Thyroid gland (tissue), 4 donors: Measurements from ENCODE around the gene PFKFB1. TPM values are rescaled to one million over a fixed set of nuclear protein-coding genes. Genes with fewer than 3 reads are reported as not detected.
A peak's percentile ranks its signal among the peaks of the same experiment; 100 is the strongest.

Experiments used
- DNase-seq, 2 donors: peaks; one replicate each; pipeline ENCODE4 v3.0.0-alpha.2; 2019
- H3K27ac ChIP-seq, 3 donors: fragments of 200-600 bp; sonication (generic); 1 replicate in 2 of 3; 2 replicates in 1 of 3; pipeline ENCODE4 v1.5.1; 2016 to 2019; ENCODE audit warnings: mild to moderate bottlenecking in 1 of 3, moderate library complexity in 1 of 3
- H3K27me3 ChIP-seq: fragments of 200-600 bp; sonication (generic); one replicate; pipeline ENCODE4 v1.5.1; 2019
- H3K36me3 ChIP-seq, 2 donors: fragments of 200-600 bp; sonication (generic); one replicate each; pipeline ENCODE4 v1.5.1; 2016 to 2019
- H3K4me1 ChIP-seq, 2 donors: fragments of 200-600 bp; sonication (generic); one replicate each; pipeline ENCODE4 v1.5.1; 2017 to 2019
- H3K4me3 ChIP-seq, 3 donors: fragments of 200-600 bp; sonication (generic); replicated peaks in 1 of 3; 1 replicate in 2 of 3; 2 replicates in 1 of 3; pipeline ENCODE4 v1.5.1; 2016; ENCODE audit warnings: mild to moderate bottlenecking in 1 of 3
- H3K9me3 ChIP-seq: fragments of 200-600 bp; sonication (generic); one replicate; pipeline ENCODE4 v1.5.1; 2017
- CTCF ChIP-seq, 6 experiments: fragments of 200-600 bp in 3 of 6; fragments of 450-650 bp in 3 of 6; sonication (generic) in 3 of 6; IDR thresholded peaks; one replicate each; pipeline ENCODE4 v1.5.1; 2016 to 2019; ENCODE audit warnings: antibody characterized with exemption in 6 of 6, mild to moderate bottlenecking in 2 of 6, inconsistent platforms in 1 of 6, moderate library complexity in 1 of 6
- POLR2A ChIP-seq, 2 donors: fragments of 450-650 bp; IDR thresholded peaks; one replicate each; pipeline ENCODE4 v1.6.1; 2017; ENCODE audit warnings: antibody characterized with exemption in 2 of 2, mild to moderate bottlenecking in 2 of 2, moderate library complexity in 1 of 2
- WGBS, 2 donors: methylation state at CpG; one replicate each; pipeline ENCODE4 v1.1.5; 2017; 5-methylcytosine and 5-hydroxymethylcytosine counted together
- intact Hi-C: fragments of 100-400 bp; cut with DNase I; formaldehyde crosslinking; loops from one replicate; pipeline ENCODE4 v1.15.1; 2023
- total RNA-seq, 4 donors: library from RNA; depleted of rRNA; stranded (reverse); fragments of >200 nt; gene quantifications; one replicate each; pipeline ENCODE4 v1.2.3, GENCODE V29; 2016

Gene PFKFB1
- total RNA-seq, 4 donors from 2014 or later, result 0.56 to 1.3 (median 0.93) TPM

DNA sequence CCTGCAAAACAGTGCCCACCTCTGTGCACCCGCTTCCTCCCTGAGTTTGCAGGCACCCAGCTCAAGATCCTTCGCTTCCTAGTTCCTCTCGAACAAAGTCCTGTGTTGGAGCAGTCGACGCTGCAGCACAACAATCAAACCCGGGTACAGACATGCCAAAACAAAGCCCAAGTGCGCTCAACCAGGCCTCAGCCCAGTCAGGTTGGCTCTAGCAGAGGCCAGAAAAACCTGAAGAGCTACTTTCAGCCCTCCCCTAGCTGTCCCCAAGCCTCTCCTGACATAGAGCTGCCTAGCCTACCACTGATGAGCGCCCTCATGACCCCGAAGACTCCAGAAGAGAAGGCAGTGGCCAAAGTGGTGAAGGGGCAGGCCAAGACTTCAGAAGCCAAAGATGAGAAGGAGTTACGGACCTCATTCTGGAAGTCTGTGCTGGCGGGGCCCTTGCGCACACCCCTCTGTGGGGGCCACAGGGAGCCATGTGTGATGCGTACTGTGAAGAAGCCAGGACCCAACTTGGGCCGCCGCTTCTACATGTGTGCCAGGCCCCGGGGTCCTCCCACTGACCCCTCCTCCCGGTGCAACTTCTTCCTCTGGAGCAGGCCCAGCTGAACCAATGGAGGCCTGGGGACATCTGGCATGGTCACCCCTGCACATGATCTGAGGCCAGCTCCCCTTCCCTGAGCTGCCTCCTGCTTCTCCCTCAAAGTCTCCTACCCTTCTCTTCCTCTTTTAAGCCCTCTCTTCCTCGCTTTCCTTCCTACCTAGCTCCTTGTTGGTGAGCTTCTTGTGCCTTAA is 13.0 kb upstream of the PFKFB1 start:
- Histone ChIP-seq H3K27me3 (no peaks in the 10 kb centered on the region), H3K27ac (no peak overlapping the region), H3K4me3 (no peak overlapping the region), H3K36me3 (peaks cover 0 to 9% of the 10 kb centered on the region in 2 donors), H3K9me3 (no peaks in the 10 kb centered on the region), H3K4me1 (no peaks in the 10 kb centered on the region)
- intact Hi-C loops, result loop anchor here (10.0 kb wide), 1 partner anchor 192 kb away; no protein-coding TSS in a partner anchor
- 94 to 96% methylated on average over 8 to 17 of the region's 18 CpGs for WGBS, 2 donors
- no peak for DNase-seq
- TF ChIP-seq POLR2A (IDR thresholded peaks at IDR 0.05) (no peak), CTCF (IDR thresholded peaks at IDR 0.05) (no peak)

DNA sequence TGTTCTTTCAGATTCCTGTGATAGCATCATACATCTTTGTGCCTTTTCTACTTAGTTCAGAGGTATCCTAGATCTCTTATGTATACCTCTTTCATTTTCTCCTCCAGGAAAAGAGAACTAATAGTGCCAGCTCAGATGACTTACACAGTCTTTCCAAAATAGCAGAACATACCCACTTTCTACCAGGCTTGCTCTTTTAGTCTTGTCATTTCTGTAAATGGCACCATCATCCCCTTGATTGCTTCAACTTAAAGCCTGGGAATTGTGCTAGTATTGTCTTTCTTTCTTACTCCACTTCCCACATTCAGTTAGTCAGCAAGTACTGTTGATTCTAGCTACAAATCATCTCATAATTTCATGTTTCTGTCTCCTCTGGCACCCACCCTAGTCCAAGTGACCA is 11.3 kb upstream of the PFKFB1 start:
- intact Hi-C loops, result loop anchor here (10.0 kb wide), 1 partner anchor 190 kb away; no protein-coding TSS in a partner anchor
- Histone ChIP-seq H3K27ac (no peak overlapping the region), H3K27me3 (no peaks in the 10 kb centered on the region), H3K9me3 (no peaks in the 10 kb centered on the region), H3K36me3 (peaks cover 0 to 9% of the 10 kb centered on the region in 2 donors), H3K4me1 (peaks cover 0 to 3% of the 10 kb centered on the region in 2 donors), H3K4me3 (no peak overlapping the region)
- no peak for DNase-seq
- TF ChIP-seq POLR2A (IDR thresholded peaks at IDR 0.05) (no peak), CTCF (IDR thresholded peaks at IDR 0.05) (no peak)

GRCh38 chrX:55004231-55004630 is 10.2 kb upstream of the PFKFB1 start:
- no peak overlapping the region for H3K27ac ChIP-seq
- no peak for DNase-seq
- TF ChIP-seq POLR2A (IDR thresholded peaks at IDR 0.05) (no peak), CTCF (IDR thresholded peaks at IDR 0.05) (no peak)
- peaks cover 0 to 9% of the 10 kb centered on the region in 2 donors for H3K36me3 ChIP-seq
- H3K4me1 ChIP-seq, result peaks cover 0 to 3% of the 10 kb centered on the region in 2 donors
- intact Hi-C loops, result loop anchor here (10.0 kb wide), 1 partner anchor 189 kb away; no protein-coding TSS in a partner anchor
- H3K4me3 ChIP-seq, result no peak overlapping the region
- no peaks in the 10 kb centered on the region for H3K27me3 ChIP-seq
- 92 to 100% methylated on average over 1 of the region's 1 CpG for WGBS, 2 donors
- no peaks in the 10 kb centered on the region for H3K9me3 ChIP-seq

DNA sequence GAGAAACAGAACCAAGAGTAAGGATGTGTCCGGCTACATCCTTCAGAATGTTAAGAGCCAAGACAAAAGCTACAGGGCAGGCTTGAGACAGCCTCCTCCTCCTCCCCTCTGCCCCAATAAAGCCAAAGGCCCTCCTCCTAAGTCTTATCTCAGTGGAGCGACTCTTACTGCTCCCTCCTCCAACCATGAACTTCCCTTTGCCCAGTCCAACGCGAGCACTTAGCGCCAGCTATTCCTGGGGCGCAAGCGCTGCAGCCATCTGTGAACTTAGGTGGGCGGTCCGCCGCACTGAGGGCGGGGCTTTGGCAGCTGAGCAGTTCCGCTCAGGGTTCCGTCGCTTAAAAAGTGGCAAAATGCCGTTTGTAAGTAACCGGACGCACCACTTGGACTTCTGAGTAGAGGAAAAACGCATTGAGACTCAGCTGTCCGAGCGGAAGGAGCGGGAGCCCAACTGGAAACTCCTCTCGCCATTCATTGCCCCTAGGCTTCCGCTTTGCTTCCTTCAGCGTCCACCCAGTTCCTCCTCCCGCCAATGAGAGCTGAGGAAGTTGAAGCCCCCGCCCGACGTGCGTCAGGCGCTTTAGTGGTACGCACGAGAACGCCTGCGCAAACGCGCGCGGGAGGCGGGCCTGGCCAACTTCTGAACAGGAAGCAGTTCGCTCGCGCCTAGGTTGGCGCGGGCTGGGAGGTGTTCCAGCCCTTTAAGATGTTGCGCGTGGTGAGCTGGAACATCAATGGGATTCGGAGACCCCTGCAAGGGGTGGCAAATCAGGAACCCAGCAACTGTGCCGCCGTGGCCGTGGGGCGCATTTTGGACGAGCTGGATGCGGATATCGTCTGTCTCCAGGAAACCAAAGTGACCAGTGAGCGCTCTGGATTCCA is 6.0 kb upstream of the PFKFB1 start, which contains the start of gene APEX2:
TSS of gene APEX2 (plus strand) at position 647 of the 882 bp plus-strand sequence. CDS start at position 707, 60 bp downstream.
- intact Hi-C loops, result loop anchor here (10.0 kb wide), 2 partner anchors 185 to 365 kb away; no protein-coding TSS in a partner anchor
- DNase-seq, result peak; percentile 90 to 92
- WGBS, 2 donors, result 0% methylated on average over 11 to 34 of the region's 55 CpGs

More for the DNA sequence above, 6.0 kb upstream of the PFKFB1 start, which contains the start of gene APEX2:
- H3K27me3 ChIP-seq, result no peaks in the 10 kb centered on the region
- no peaks in the 10 kb centered on the region for H3K9me3 ChIP-seq
- peaks cover 0 to 3% of the 10 kb centered on the region in 2 donors for H3K4me1 ChIP-seq
- peak in 1 of 2 donors; percentile 63 for TF ChIP-seq POLR2A (IDR thresholded peaks at IDR 0.05)
- TF ChIP-seq CTCF (IDR thresholded peaks at IDR 0.05), result no peak
- H3K4me3 ChIP-seq, result peak within 1 kb of the TSS in 2 of 3 donors; percentile 32 to 43
- H3K27ac ChIP-seq, result peak within 1 kb of the TSS; percentile 52 to 81 (median 69)
- peaks cover 0 to 9% of the 10 kb centered on the region in 2 donors for H3K36me3 ChIP-seq
